Right lobe of liver (tissue), 6 donors: ENCODE results near the gene ARL4C. TPM values are rescaled to one million over a fixed set of nuclear protein-coding genes. Genes with fewer than 3 reads are reported as not detected.

Source experiments
- ATAC-seq, 4 donors: fragments of 200-7000 bp; cut with Tn5 transposase; one replicate each; pipeline ENCODE4 v1.9.1; 2020; ENCODE audit warnings: mild to moderate bottlenecking in 4 of 4, moderate library complexity in 4 of 4
- DNase-seq, 3 donors: peaks; one replicate each; pipeline ENCODE4 v3.0.0-alpha.2; 2020
- H3K27ac ChIP-seq, 3 donors: fragments of 200-600 bp; one replicate each; pipeline ENCODE4 v1.8.0; 2022
- H3K27me3 ChIP-seq, 2 donors: fragments of 200-600 bp; one replicate each; pipeline ENCODE4 v1.8.0; 2022
- H3K36me3 ChIP-seq, 4 donors: fragments of 200-600 bp; sonication (generic) in 1 of 4; one replicate each; pipeline versions ENCODE4 v1.5.1 to v1.8.0; 2017 to 2022; ENCODE audit warnings: control low read depth in 1 of 4
- H3K4me1 ChIP-seq, 4 donors: fragments of 200-600 bp; sonication (generic) in 1 of 4; one replicate each; pipeline versions ENCODE4 v1.5.1 to v1.8.0; 2017 to 2022; ENCODE audit warnings: control low read depth in 1 of 4
- H3K4me3 ChIP-seq, 3 donors: fragments of 200-600 bp; one replicate each; pipeline ENCODE4 v1.8.0; 2022
- H3K9me3 ChIP-seq, 4 donors: fragments of 200-600 bp; sonication (generic) in 1 of 4; one replicate each; pipeline versions ENCODE4 v1.5.1 to v1.8.0; 2017 to 2022; ENCODE audit warnings: control low read depth in 1 of 4
- POLR2A ChIP-seq: fragments of 450-650 bp; IDR thresholded peaks from one replicate; pipeline ENCODE4 v1.6.1; 2017; ENCODE audit warnings: antibody characterized with exemption, mild to moderate bottlenecking
- WGBS: methylation state at CpG from one replicate; pipeline ENCODE4 v1.1.6; 2018; ENCODE audit warnings: low coverage, low lambda C conversion rate; ENCODE audit not compliant: insufficient coverage; ENCODE audit errors: missing lambda C conversion rate; 5-methylcytosine and 5-hydroxymethylcytosine counted together
- intact Hi-C, 2 donors: fragments of 100-400 bp; cut with DNase I; formaldehyde crosslinking; loops; one replicate each; pipeline versions ENCODE4 v1.11.2 to v1.14.1; 2022
- total RNA-seq, 6 experiments: library from RNA; depleted of rRNA in 2 of 6; stranded (reverse); fragments of >200 nt in 2 of 6; fragmentation: NEBNext Ultra II Directional in 3 of 6; extraction: Animal tissue kit (Norgen Biotek cat#: 25700) in 3 of 6; gene quantifications; one replicate each; pipeline versions ENCODE4 v1.1.0 to v1.2.4, GENCODE V29; 2016 to 2023
- TF ChIP-seq, protein P1 (sequence below), 4 donors: fragments of 200-600 bp in 3 of 4; fragments of 450-650 bp in 1 of 4; IDR thresholded peaks; one replicate each; pipeline versions ENCODE4 v1.5.1 to v1.8.0; 2016 to 2022; ENCODE audit warnings: antibody characterized with exemption in 4 of 4, mild to moderate bottlenecking in 2 of 4
- donor health status: DM: no; HTN: yes; CAD: no.
- donor health status: DM: no; HTN: no; CAD: no.
- donor health status: DM: no; HTN: no; CAD: no.
- donor health status: DM: no; HTN: yes; CAD: no.
- donor health status: DM: no; HTN: yes; CAD: no.

Gene ARL4C
- total RNA-seq, 6 experiments from 2014 or later, result 1.4 to 9.4 (median 2.5) TPM

DNA sequence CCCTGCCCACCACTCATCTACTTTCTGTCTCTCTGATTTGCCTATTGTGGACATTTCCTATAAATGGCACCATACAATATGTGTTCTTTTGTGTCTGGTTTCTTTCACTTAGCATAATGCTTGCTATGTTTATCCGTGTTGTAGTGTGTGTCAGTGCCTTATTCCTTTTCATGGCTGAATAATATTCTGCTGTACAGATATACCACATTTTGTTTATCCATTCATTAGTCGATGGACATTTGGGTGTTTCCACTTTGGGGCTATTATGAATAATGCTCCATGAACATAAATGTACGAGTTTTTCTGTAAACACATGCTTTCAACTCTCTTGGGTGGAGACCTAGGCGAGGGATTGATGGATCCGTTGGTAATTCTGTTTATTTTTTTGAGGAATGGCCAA is 15.6 kb downstream of the ARL4C start:
- WGBS, result 51% methylated on average over 5 of the region's 5 CpGs

DNA sequence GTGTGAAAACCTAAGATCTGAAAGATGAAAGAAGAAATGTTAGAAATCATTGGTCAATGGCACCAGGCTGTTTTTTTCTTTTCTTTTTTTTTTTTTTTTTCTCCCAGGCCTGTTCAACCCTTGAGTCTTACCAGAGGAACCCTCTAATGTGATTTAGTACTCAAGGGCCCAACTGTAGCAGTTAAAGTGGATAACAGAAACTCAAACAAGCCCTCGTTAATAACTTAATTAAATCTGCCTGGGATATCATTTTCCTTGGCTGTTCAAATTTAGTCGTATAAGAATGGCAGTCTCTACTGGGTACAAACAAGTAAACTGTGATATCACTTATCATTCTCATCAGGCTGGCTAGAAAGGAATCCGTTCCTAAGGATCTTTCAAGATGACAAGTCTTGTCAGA is 16.5 kb downstream of the ARL4C start:
- Histone ChIP-seq H3K4me3 (no peak overlapping the region), H3K27me3 (no peaks in the 10 kb centered on the region), H3K9me3 (no peaks in the 10 kb centered on the region), H3K36me3 (no peaks in the 10 kb centered on the region), H3K27ac (no peak overlapping the region), H3K4me1 (no peaks in the 10 kb centered on the region)
- WGBS, result 60% methylated on average over 3 of the region's 3 CpGs
- DNase-seq (no peak), ATAC-seq (no peak)
- no peak for TF ChIP-seq POLR2A
- TF ChIP-seq, protein P1, sequence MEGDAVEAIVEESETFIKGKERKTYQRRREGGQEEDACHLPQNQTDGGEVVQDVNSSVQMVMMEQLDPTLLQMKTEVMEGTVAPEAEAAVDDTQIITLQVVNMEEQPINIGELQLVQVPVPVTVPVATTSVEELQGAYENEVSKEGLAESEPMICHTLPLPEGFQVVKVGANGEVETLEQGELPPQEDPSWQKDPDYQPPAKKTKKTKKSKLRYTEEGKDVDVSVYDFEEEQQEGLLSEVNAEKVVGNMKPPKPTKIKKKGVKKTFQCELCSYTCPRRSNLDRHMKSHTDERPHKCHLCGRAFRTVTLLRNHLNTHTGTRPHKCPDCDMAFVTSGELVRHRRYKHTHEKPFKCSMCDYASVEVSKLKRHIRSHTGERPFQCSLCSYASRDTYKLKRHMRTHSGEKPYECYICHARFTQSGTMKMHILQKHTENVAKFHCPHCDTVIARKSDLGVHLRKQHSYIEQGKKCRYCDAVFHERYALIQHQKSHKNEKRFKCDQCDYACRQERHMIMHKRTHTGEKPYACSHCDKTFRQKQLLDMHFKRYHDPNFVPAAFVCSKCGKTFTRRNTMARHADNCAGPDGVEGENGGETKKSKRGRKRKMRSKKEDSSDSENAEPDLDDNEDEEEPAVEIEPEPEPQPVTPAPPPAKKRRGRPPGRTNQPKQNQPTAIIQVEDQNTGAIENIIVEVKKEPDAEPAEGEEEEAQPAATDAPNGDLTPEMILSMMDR (IDR thresholded peaks at IDR 0.05), result no peak
- intact Hi-C loops, result no loop called here

More for the DNA sequence above, 15.6 kb downstream of the ARL4C start:
- DNase-seq, result no peak
- Histone ChIP-seq H3K36me3 (no peaks in the 10 kb centered on the region), H3K4me1 (no peaks in the 10 kb centered on the region), H3K27me3 (no peaks in the 10 kb centered on the region), H3K4me3 (no peak overlapping the region), H3K27ac (no peak overlapping the region), H3K9me3 (no peaks in the 10 kb centered on the region)
- no peak for ATAC-seq
- intact Hi-C loops, result no loop called here
- TF ChIP-seq, protein P1 (IDR thresholded peaks at IDR 0.05), result no peak
- no peak for TF ChIP-seq POLR2A

DNA sequence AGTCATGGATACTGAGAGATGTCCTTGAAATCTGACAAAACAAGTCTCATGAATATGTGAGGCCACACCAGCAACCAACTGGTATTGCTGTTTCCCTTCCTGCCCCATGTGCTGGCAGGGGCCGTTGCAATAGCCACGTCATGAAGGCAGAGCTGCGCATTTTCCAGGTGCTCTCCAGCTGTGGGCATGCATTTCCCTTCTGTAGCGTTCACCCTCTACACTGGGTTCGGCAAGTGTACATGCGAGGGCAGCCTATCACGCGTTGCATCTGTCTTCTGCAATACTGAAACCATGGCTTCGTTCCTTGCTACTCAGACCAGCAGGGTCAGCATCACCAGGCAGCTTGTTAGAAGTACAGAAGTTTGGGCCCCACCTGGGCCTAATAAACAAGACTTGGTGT is 17.4 kb downstream of the ARL4C start:
- no peaks in the 10 kb centered on the region for H3K27me3 ChIP-seq
- no peak for ATAC-seq
- TF ChIP-seq, protein P1 (IDR thresholded peaks at IDR 0.05), result no peak
- TF ChIP-seq POLR2A, result no peak
- H3K27ac ChIP-seq, result no peak overlapping the region
- no peaks in the 10 kb centered on the region for H3K4me1 ChIP-seq
- intact Hi-C loops, result no loop called here
- no peaks in the 10 kb centered on the region for H3K9me3 ChIP-seq
- H3K36me3 ChIP-seq, result no peaks in the 10 kb centered on the region
- DNase-seq, result no peak
- H3K4me3 ChIP-seq, result no peak overlapping the region
- 90% methylated on average over 6 of the region's 9 CpGs for WGBS

DNA sequence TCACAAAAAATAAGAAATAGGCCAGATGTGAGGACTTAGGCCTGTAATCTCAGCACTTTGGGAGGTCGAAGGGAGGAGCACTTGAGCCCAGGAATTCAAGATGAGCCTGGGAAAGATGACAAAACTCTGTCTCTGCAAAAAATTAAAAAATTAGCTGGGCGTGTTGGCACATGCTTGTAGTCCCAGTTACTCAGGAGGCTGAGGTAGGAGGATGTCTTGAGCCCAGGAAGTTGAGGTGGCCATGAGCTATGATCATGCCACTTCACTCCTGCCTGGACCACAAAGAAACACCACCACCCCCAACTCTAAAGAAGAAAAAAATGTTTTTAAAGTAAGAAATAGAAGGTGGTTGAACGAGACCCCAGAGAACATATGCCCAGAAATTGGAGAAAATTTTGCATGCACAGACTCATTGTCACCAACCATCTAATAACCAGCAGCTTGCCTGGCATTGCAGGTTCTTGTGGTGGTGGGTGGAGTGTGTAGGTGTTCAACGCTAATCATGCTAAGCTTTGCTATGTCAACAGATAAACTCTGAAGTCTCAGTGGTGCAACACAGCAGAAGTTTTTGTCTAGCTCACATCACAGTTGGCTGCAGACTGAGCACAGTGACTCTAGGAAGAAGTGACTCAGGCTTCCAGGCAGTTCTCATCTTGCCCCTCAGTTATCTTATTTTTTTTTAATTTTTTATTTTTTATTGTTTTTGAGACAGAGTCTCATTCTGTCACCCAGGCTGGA is 18.6 kb downstream of the ARL4C start:
- Histone ChIP-seq H3K9me3 (no peaks in the 10 kb centered on the region), H3K4me1 (no peaks in the 10 kb centered on the region), H3K36me3 (no peaks in the 10 kb centered on the region), H3K27me3 (no peaks in the 10 kb centered on the region), H3K27ac (no peak overlapping the region), H3K4me3 (no peak overlapping the region)
- no peak for ATAC-seq
- intact Hi-C loops, result no loop called here
- WGBS, result 61% methylated on average over 3 of the region's 4 CpGs
- TF ChIP-seq POLR2A, result no peak
- TF ChIP-seq, protein P1 (IDR thresholded peaks at IDR 0.05), result no peak
- DNase-seq, result no peak
